ENCODE data around the gene SLC35D2.
"Not testable (repeated sequence)": the region's sequence is repeated elsewhere in the genome, so short reads cannot be mapped to it uniquely, and the experiment has no call there.

Gene SLC35D2

GRCh38 chr9:96381696-96382095 lies 1.8 kb downstream of the SLC35D2 start:
- H3K9me3 ChIP-seq (ENCODE audit: control insufficient read depth, low read length) = no peaks in the 10 kb centered on the region
- H3K4me1 ChIP-seq (ENCODE audit: control insufficient read depth, insufficient read depth, low read length, poor library complexity, severe bottlenecking) = peaks cover 6% of the 10 kb centered on the region
- H3K36me3 ChIP-seq (ENCODE audit: control insufficient read depth, insufficient read depth, low read length) = no peaks in the 10 kb centered on the region
- DNase-seq = no peak
- H3K27me3 ChIP-seq (replicated peaks; ENCODE audit: control insufficient read depth, insufficient read depth, low read length, poor library complexity, severe bottlenecking) = no peaks in the 10 kb centered on the region
- no peak overlapping the region for H3K4me3 ChIP-seq (ENCODE audit: insufficient read depth, low read depth, low read length, poor library complexity, severe bottlenecking)
- no peak overlapping the region for H3K27ac ChIP-seq (ENCODE audit: insufficient read depth, low read length, poor library complexity, severe bottlenecking)

GRCh38 chr9:96381125-96381524 lies 2.4 kb downstream of the SLC35D2 start:
- no peak overlapping the region for H3K4me3 ChIP-seq (ENCODE audit: insufficient read depth, low read depth, low read length, poor library complexity, severe bottlenecking)

GRCh38 chr9:96379461-96379860 lies 4.0 kb downstream of the SLC35D2 start:
- no peaks in the 10 kb centered on the region for H3K27me3 ChIP-seq (replicated peaks; ENCODE audit: control insufficient read depth, insufficient read depth, low read length, poor library complexity, severe bottlenecking)
- no peak for DNase-seq
- H3K36me3 ChIP-seq (ENCODE audit: control insufficient read depth, insufficient read depth, low read length) = no peaks in the 10 kb centered on the region
- no peak overlapping the region for H3K4me3 ChIP-seq (ENCODE audit: insufficient read depth, low read depth, low read length, poor library complexity, severe bottlenecking)
- peaks cover 6% of the 10 kb centered on the region for H3K4me1 ChIP-seq (ENCODE audit: control insufficient read depth, insufficient read depth, low read length, poor library complexity, severe bottlenecking)
- H3K9me3 ChIP-seq (ENCODE audit: control insufficient read depth, low read length) = no peaks in the 10 kb centered on the region
- no peak overlapping the region for H3K27ac ChIP-seq (ENCODE audit: insufficient read depth, low read length, poor library complexity, severe bottlenecking)

More at GRCh38 chr9:96381125-96381524, 2.4 kb downstream of the SLC35D2 start:
- H3K36me3 ChIP-seq (ENCODE audit: control insufficient read depth, insufficient read depth, low read length) = no peaks in the 10 kb centered on the region
- no peaks in the 10 kb centered on the region for H3K27me3 ChIP-seq (replicated peaks; ENCODE audit: control insufficient read depth, insufficient read depth, low read length, poor library complexity, severe bottlenecking)
- no peak for DNase-seq
- H3K4me1 ChIP-seq (ENCODE audit: control insufficient read depth, insufficient read depth, low read length, poor library complexity, severe bottlenecking) = peaks cover 6% of the 10 kb centered on the region
- no peak overlapping the region for H3K27ac ChIP-seq (ENCODE audit: insufficient read depth, low read length, poor library complexity, severe bottlenecking)
- no peaks in the 10 kb centered on the region for H3K9me3 ChIP-seq (ENCODE audit: control insufficient read depth, low read length)

- H3K4me1 ChIP-seq (ENCODE audit: control insufficient read depth, insufficient read depth, low read length, poor library complexity, severe bottlenecking) = peaks cover 6% of the 10 kb centered on the region
- H3K4me3 ChIP-seq (ENCODE audit: insufficient read depth, low read depth, low read length, poor library complexity, severe bottlenecking) = no peak overlapping the region
- no peaks in the 10 kb centered on the region for H3K36me3 ChIP-seq (ENCODE audit: control insufficient read depth, insufficient read depth, low read length)
- H3K27me3 ChIP-seq (replicated peaks; ENCODE audit: control insufficient read depth, insufficient read depth, low read length, poor library complexity, severe bottlenecking) = no peaks in the 10 kb centered on the region
- no peak for DNase-seq
- H3K9me3 ChIP-seq (ENCODE audit: control insufficient read depth, low read length) = no peaks in the 10 kb centered on the region
- no peak overlapping the region for H3K27ac ChIP-seq (ENCODE audit: insufficient read depth, low read length, poor library complexity, severe bottlenecking)
Observed at GRCh38 chr9:96378187-96378586, 5.3 kb downstream of the SLC35D2 start.

- Histone ChIP-seq H3K4me3 (ENCODE audit: insufficient read depth, low read depth, low read length, poor library complexity, severe bottlenecking) (no peak overlapping the region), H3K27me3 (replicated peaks; ENCODE audit: control insufficient read depth, insufficient read depth, low read length, poor library complexity, severe bottlenecking) (no peaks in the 10 kb centered on the region), H3K9me3 (ENCODE audit: control insufficient read depth, low read length) (no peaks in the 10 kb centered on the region), H3K4me1 (ENCODE audit: control insufficient read depth, insufficient read depth, low read length, poor library complexity, severe bottlenecking) (no peaks in the 10 kb centered on the region), H3K36me3 (ENCODE audit: control insufficient read depth, insufficient read depth, low read length) (no peaks in the 10 kb centered on the region), H3K27ac (ENCODE audit: insufficient read depth, low read length, poor library complexity, severe bottlenecking) (no peak overlapping the region)
- no peak for DNase-seq
Observed at GRCh38 chr9:96376891-96377874, 6.3 kb downstream of the SLC35D2 start.

- not testable (repeated sequence) for H3K4me3 ChIP-seq (ENCODE audit: insufficient read depth, low read depth, low read length, poor library complexity, severe bottlenecking); H3K27ac ChIP-seq (ENCODE audit: insufficient read depth, low read length, poor library complexity, severe bottlenecking); H3K36me3 ChIP-seq (ENCODE audit: control insufficient read depth, insufficient read depth, low read length); H3K9me3 ChIP-seq (ENCODE audit: control insufficient read depth, low read length); DNase-seq; H3K27me3 ChIP-seq (replicated peaks; ENCODE audit: control insufficient read depth, insufficient read depth, low read length, poor library complexity, severe bottlenecking); H3K4me1 ChIP-seq (ENCODE audit: control insufficient read depth, insufficient read depth, low read length, poor library complexity, severe bottlenecking)
Observed at GRCh38 chr9:96375507-96375906, 8.0 kb downstream of the SLC35D2 start.

GRCh38 chr9:96367943-96368342 lies 15.6 kb downstream of the SLC35D2 start:
- no peak overlapping the region for H3K4me3 ChIP-seq (ENCODE audit: insufficient read depth, low read depth, low read length, poor library complexity, severe bottlenecking)
- DNase-seq = no peak
- H3K27ac ChIP-seq (ENCODE audit: insufficient read depth, low read length, poor library complexity, severe bottlenecking) = no peak overlapping the region
- H3K4me1 ChIP-seq (ENCODE audit: control insufficient read depth, insufficient read depth, low read length, poor library complexity, severe bottlenecking) = no peaks in the 10 kb centered on the region
- no peaks in the 10 kb centered on the region for H3K9me3 ChIP-seq (ENCODE audit: control insufficient read depth, low read length)
- H3K27me3 ChIP-seq (replicated peaks; ENCODE audit: control insufficient read depth, insufficient read depth, low read length, poor library complexity, severe bottlenecking) = no peaks in the 10 kb centered on the region
- peaks cover 4% of the 10 kb centered on the region for H3K36me3 ChIP-seq (ENCODE audit: control insufficient read depth, insufficient read depth, low read length)

- no peaks in the 10 kb centered on the region for H3K9me3 ChIP-seq (ENCODE audit: control insufficient read depth, low read length)
- H3K27ac ChIP-seq (ENCODE audit: insufficient read depth, low read length, poor library complexity, severe bottlenecking) = no peak overlapping the region
- H3K27me3 ChIP-seq (replicated peaks; ENCODE audit: control insufficient read depth, insufficient read depth, low read length, poor library complexity, severe bottlenecking) = no peaks in the 10 kb centered on the region
- H3K36me3 ChIP-seq (ENCODE audit: control insufficient read depth, insufficient read depth, low read length) = peaks cover 14% of the 10 kb centered on the region
- no peak overlapping the region for H3K4me3 ChIP-seq (ENCODE audit: insufficient read depth, low read depth, low read length, poor library complexity, severe bottlenecking)
- no peak for DNase-seq
- no peaks in the 10 kb centered on the region for H3K4me1 ChIP-seq (ENCODE audit: control insufficient read depth, insufficient read depth, low read length, poor library complexity, severe bottlenecking)
Observed at GRCh38 chr9:96363175-96363967, 20.1 kb downstream of the SLC35D2 start.

GRCh38 chr9:96362119-96362518 lies 21.4 kb downstream of the SLC35D2 start:
- H3K4me3 ChIP-seq (ENCODE audit: insufficient read depth, low read depth, low read length, poor library complexity, severe bottlenecking); H3K27ac ChIP-seq (ENCODE audit: insufficient read depth, low read length, poor library complexity, severe bottlenecking); DNase-seq; H3K9me3 ChIP-seq (ENCODE audit: control insufficient read depth, low read length); H3K27me3 ChIP-seq (replicated peaks; ENCODE audit: control insufficient read depth, insufficient read depth, low read length, poor library complexity, severe bottlenecking); H3K4me1 ChIP-seq (ENCODE audit: control insufficient read depth, insufficient read depth, low read length, poor library complexity, severe bottlenecking): not testable (repeated sequence)
- H3K36me3 ChIP-seq (ENCODE audit: control insufficient read depth, insufficient read depth, low read length) = peaks cover 14% of the 10 kb centered on the region

- no peak overlapping the region for H3K27ac ChIP-seq (ENCODE audit: insufficient read depth, low read length, poor library complexity, severe bottlenecking)
- no peak for DNase-seq
Observed at GRCh38 chr9:96361668-96362067, 21.8 kb downstream of the SLC35D2 start.

More at GRCh38 chr9:96361668-96362067, 21.8 kb downstream of the SLC35D2 start:
- Histone ChIP-seq H3K4me3 (ENCODE audit: insufficient read depth, low read depth, low read length, poor library complexity, severe bottlenecking) (no peak overlapping the region), H3K36me3 (ENCODE audit: control insufficient read depth, insufficient read depth, low read length) (peaks cover 14% of the 10 kb centered on the region), H3K9me3 (ENCODE audit: control insufficient read depth, low read length) (no peaks in the 10 kb centered on the region), H3K4me1 (ENCODE audit: control insufficient read depth, insufficient read depth, low read length, poor library complexity, severe bottlenecking) (no peaks in the 10 kb centered on the region), H3K27me3 (replicated peaks; ENCODE audit: control insufficient read depth, insufficient read depth, low read length, poor library complexity, severe bottlenecking) (no peaks in the 10 kb centered on the region)

All from effector memory CD4-positive, alpha-beta T cell (primary cell).